Measurements from ENCODE around the gene FBXO3.
A peak's percentile ranks its signal among the peaks of the same experiment; 100 is the strongest.

FBXO3 gene

GRCh38 chr11:33701302-33702230 lies 72.8 kb downstream of the FBXO3 start:
- DNase-seq (ENCODE audit: low spot score): peak; percentile 85

GRCh38 chr11:33700502-33701271 lies 73.6 kb downstream of the FBXO3 start, which contains the start of gene C11orf91:
C11orf91 (minus strand) TSS chr11:33700826; CDS start chr11:33700740, 86 bp downstream.
- peak; percentile 95 for DNase-seq (ENCODE audit: low spot score)

GRCh38 chr11:33700063-33700501 lies 74.2 kb downstream of the FBXO3 start:
- no peak for DNase-seq (ENCODE audit: low spot score)

- DNase-seq (ENCODE audit: low spot score): no peak
Observed at GRCh38 chr11:33699515-33700062, 74.7 kb downstream of the FBXO3 start.

- DNase-seq (ENCODE audit: low spot score): no peak
Observed at GRCh38 chr11:33698921-33699320, 75.4 kb downstream of the FBXO3 start.

GRCh38 chr11:33697997-33698396 lies 76.3 kb downstream of the FBXO3 start:
- DNase-seq (ENCODE audit: low spot score): no peak

GRCh38 chr11:33696931-33697638 lies 77.2 kb downstream of the FBXO3 start:
- no peak for DNase-seq (ENCODE audit: low spot score)

- DNase-seq (ENCODE audit: low spot score): no peak
Observed at GRCh38 chr11:33696411-33696810, 77.9 kb downstream of the FBXO3 start.

- no peak for DNase-seq (ENCODE audit: low spot score)
Observed at GRCh38 chr11:33695051-33695566, 79.2 kb downstream of the FBXO3 start.

- no peak for DNase-seq (ENCODE audit: low spot score)
Observed at GRCh38 chr11:33694346-33695050, 79.8 kb downstream of the FBXO3 start.

GRCh38 chr11:33692541-33692940 lies 81.8 kb downstream of the FBXO3 start:
- no peak for DNase-seq (ENCODE audit: low spot score)

- peak; percentile 97 for DNase-seq (ENCODE audit: low spot score)
Observed at GRCh38 chr11:33692013-33692504, 82.3 kb downstream of the FBXO3 start.

GRCh38 chr11:33691066-33691864 lies 83.1 kb downstream of the FBXO3 start:
- peak; percentile 63 for DNase-seq (ENCODE audit: low spot score)
